Smooth muscle cell (in vitro differentiated cells): ENCODE measurements around the gene ZNF333. TPM values are rescaled to one million over a fixed set of nuclear protein-coding genes. Genes with fewer than 3 reads are reported as not detected.
"Not testable (repeated sequence)": the region's sequence is repeated elsewhere in the genome, so short reads cannot be mapped to it uniquely, and the experiment has no call there.

Experiments
- DNase-seq: peaks from one replicate; lab custom pipeline; 2025; ENCODE audit not compliant: unreplicated experiment; lab: John Stamatoyannopoulos, UW
- H2AFZ ChIP-seq: fragments of 200-600 bp; sonication (generic); 2 replicates; pipeline ENCODE4 v1.6.0; 2016; ENCODE audit warnings: antibody characterized with exemption, low read depth, mild to moderate bottlenecking
- H3F3A ChIP-seq: fragments of 200-600 bp; sonication (generic); 2 replicates; pipeline ENCODE4 v1.6.0; 2017; ENCODE audit warnings: antibody characterized with exemption, low read depth
- H3K27ac ChIP-seq: fragments of 200-600 bp; sonication (generic); 2 replicates; pipeline ENCODE4 v1.5.1; 2016; ENCODE audit warnings: low read depth, mild to moderate bottlenecking
- H3K27me3 ChIP-seq: fragments of 200-600 bp; sonication (generic); 2 replicates; pipeline ENCODE4 v1.6.1; 2016; ENCODE audit warnings: low read depth, mild to moderate bottlenecking
- H3K36me3 ChIP-seq: fragments of 200-600 bp; sonication (generic); 2 replicates; pipeline ENCODE4 v1.5.1; 2016; ENCODE audit warnings: low read depth
- H3K4me1 ChIP-seq: fragments of 200-600 bp; sonication (generic); 2 replicates; pipeline ENCODE4 v1.5.1; 2016; ENCODE audit warnings: low read depth
- H3K4me2 ChIP-seq: fragments of 200-600 bp; sonication (generic); 2 replicates; pipeline ENCODE4 v1.6.0; 2016; ENCODE audit warnings: mild to moderate bottlenecking
- H3K4me3 ChIP-seq: fragments of 200-600 bp; sonication (generic); 2 replicates; pipeline ENCODE4 v1.5.1; 2016; ENCODE audit warnings: mild to moderate bottlenecking
- H3K79me2 ChIP-seq: fragments of 200-600 bp; sonication (generic); 2 replicates; pipeline ENCODE4 v1.6.0; 2016; ENCODE audit warnings: low read depth, mild to moderate bottlenecking
- H3K9ac ChIP-seq: fragments of 200-600 bp; sonication (generic); 2 replicates; pipeline ENCODE4 v1.6.0; 2016; ENCODE audit warnings: low read depth
- H3K9me3 ChIP-seq: fragments of 200-600 bp; sonication (generic); replicated peaks from 2 replicates; pipeline ENCODE4 v1.5.1; 2016; ENCODE audit warnings: low read depth
- H4K20me1 ChIP-seq: fragments of 200-600 bp; sonication (generic); 2 replicates; pipeline ENCODE4 v1.6.0; 2016; ENCODE audit warnings: low read depth
- WGBS: methylation state at CpG from one replicate; pipeline ENCODE4 v1.1.7; 2016; ENCODE audit warnings: low lambda C conversion rate; 5-methylcytosine and 5-hydroxymethylcytosine counted together
- polyA plus RNA-seq: library from polyadenylated mRNA; unstranded; fragments of >200 nt; fragmentation: Nextera tagmentation; extraction: Ambion mirVana; gene quantifications from 2 replicates; pipeline ENCODE4 v1.2.1, GENCODE V29; 2016
- total RNA-seq: library from RNA; depleted of rRNA; stranded (reverse); fragments of >200 nt; gene quantifications from 2 replicates; pipeline ENCODE4 v1.2.3, GENCODE V29; 2014
- TF ChIP-seq, protein P1 (sequence below): fragments of 200-600 bp; sonication (generic); IDR thresholded peaks from 2 replicates; pipeline ENCODE4 v1.5.1; 2017; ENCODE audit warnings: borderline replicate concordance, mild to moderate bottlenecking, antibody characterized with exemption; ENCODE audit not compliant: insufficient read depth, poor library complexity, severe bottlenecking

The ZNF333 gene
- total and polyA plus RNA-seq, 2 experiments from 2014 or later: 14.8 to 16.0 TPM

DNA sequence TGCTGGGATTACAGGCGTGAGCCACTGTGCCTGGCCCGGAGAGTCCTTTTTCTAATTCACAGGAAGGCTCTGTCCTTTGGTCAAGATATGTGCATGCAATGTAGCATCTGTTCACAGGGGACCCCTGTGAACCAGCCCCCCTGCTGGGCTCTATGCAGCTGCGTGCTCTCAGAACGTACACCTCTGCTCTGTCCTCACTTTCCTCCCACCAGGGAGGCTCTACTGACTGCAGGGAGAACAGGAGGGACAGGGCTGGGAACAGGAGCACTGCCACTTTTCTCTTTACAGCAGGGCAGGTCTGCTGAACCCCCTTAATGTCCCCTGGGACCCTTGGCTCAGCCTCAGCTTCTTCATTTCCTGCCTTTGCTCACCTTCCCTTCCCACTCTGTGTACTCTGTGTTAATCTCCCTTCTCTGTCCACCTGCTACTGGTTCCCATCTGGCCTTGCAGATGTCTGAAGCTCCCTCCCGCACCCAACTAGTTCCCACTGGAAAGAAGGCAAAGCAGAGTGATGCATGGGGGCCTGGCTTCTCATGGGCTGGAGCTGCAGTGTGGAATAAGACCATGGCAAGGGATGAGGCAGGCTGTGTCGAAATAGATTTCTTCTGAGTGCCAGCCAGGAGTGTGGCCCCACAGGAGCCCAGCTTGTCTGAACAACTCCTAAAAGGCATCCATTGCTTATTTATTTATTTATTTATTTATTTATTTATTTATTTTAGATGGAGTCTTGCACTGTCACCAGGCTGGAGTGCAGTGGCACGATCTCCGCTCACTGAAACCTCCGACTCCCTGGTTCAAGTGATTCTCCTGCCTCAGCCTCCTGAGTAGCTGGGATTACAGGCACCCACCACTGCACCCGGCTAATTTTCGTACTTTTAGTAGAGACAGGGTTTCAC, 81.3 kb downstream of the ZNF333 start:
- Histone ChIP-seq H3K79me2 (no peaks in the 10 kb centered on the region), H3K4me3 (no peak overlapping the region), H3K27ac (no peak overlapping the region), H4K20me1 (no peaks in the 10 kb centered on the region), H3K27me3 (peaks cover 7% of the 10 kb centered on the region), H2AFZ (no peak overlapping the region), H3K36me3 (no peaks in the 10 kb centered on the region), H3K9me3 (no peaks in the 10 kb centered on the region), H3F3A (no peaks in the 10 kb centered on the region), H3K9ac (no peak overlapping the region), H3K4me1 (no peaks in the 10 kb centered on the region), H3K4me2 (no peak overlapping the region)
- TF ChIP-seq, protein P1, sequence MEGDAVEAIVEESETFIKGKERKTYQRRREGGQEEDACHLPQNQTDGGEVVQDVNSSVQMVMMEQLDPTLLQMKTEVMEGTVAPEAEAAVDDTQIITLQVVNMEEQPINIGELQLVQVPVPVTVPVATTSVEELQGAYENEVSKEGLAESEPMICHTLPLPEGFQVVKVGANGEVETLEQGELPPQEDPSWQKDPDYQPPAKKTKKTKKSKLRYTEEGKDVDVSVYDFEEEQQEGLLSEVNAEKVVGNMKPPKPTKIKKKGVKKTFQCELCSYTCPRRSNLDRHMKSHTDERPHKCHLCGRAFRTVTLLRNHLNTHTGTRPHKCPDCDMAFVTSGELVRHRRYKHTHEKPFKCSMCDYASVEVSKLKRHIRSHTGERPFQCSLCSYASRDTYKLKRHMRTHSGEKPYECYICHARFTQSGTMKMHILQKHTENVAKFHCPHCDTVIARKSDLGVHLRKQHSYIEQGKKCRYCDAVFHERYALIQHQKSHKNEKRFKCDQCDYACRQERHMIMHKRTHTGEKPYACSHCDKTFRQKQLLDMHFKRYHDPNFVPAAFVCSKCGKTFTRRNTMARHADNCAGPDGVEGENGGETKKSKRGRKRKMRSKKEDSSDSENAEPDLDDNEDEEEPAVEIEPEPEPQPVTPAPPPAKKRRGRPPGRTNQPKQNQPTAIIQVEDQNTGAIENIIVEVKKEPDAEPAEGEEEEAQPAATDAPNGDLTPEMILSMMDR: no peak
- WGBS: 88% methylated on average over 11 of the region's 11 CpGs
- no peak for DNase-seq

DNA sequence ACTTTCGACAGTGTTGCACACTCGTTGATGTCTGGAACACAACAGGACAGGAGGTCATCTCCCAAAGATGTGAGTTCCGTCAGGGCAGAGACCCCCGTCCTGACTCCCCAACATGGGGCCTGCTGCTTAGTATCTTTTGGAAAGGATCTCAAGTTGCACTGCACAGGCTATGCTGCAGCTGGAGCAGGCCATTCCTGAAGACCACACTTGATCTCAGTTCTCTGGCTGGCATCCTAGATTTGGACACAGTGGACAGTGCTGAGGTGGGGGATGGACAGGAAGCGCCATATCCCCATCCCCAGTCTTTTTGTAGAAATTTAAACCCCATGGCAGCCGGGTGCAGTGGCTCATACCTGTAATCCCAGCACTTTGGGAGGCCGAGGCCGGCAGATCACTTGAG, 82.6 kb downstream of the ZNF333 start:
- WGBS: 89% methylated on average over 8 of the region's 8 CpGs

DNA sequence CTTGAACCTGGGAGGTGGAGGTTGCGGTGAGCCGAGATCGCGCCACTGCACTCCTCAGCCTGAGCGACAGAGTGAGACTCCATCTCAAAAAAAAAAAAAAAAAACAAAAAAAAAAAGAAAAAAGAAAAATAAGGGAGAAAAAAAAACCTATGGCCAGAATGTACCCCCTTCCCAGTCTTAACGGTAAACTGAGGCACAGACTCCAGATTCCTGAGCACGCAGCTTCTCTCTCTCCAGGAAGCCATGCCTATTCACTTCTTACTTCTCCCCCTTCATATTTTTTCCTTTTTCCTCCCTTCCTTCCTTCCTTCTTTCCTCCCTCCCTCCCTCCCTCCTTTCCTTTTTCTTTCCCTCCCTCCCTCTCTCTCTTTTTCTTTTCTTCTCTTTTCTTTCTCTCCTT, 83.1 kb downstream of the ZNF333 start:
- Histone ChIP-seq H3K27ac (no peak overlapping the region), H3K4me3 (no peak overlapping the region), H4K20me1 (no peaks in the 10 kb centered on the region), H3K9me3 (no peaks in the 10 kb centered on the region), H3K36me3 (no peaks in the 10 kb centered on the region), H2AFZ (no peak overlapping the region), H3F3A (no peaks in the 10 kb centered on the region), H3K9ac (no peak overlapping the region), H3K27me3 (peaks cover 7% of the 10 kb centered on the region), H3K79me2 (no peaks in the 10 kb centered on the region), H3K4me2 (no peak overlapping the region), H3K4me1 (no peaks in the 10 kb centered on the region)
- TF ChIP-seq, protein P1: no peak
- DNase-seq: no peak
- WGBS: 91% methylated on average over 7 of the region's 7 CpGs

More for the DNA sequence above, 82.6 kb downstream of the ZNF333 start:
- H3K9ac ChIP-seq: no peak overlapping the region
- DNase-seq: no peak
- H3K4me1 ChIP-seq: no peaks in the 10 kb centered on the region
- no peak overlapping the region for H3K4me3 ChIP-seq
- no peaks in the 10 kb centered on the region for H3K79me2 ChIP-seq
- no peaks in the 10 kb centered on the region for H3K9me3 ChIP-seq
- no peaks in the 10 kb centered on the region for H4K20me1 ChIP-seq
- no peaks in the 10 kb centered on the region for H3K36me3 ChIP-seq
- H3K27me3 ChIP-seq: peaks cover 7% of the 10 kb centered on the region
- no peak overlapping the region for H3K4me2 ChIP-seq
- H2AFZ ChIP-seq: no peak overlapping the region
- TF ChIP-seq, protein P1: no peak
- no peak overlapping the region for H3K27ac ChIP-seq
- no peaks in the 10 kb centered on the region for H3F3A ChIP-seq

DNA sequence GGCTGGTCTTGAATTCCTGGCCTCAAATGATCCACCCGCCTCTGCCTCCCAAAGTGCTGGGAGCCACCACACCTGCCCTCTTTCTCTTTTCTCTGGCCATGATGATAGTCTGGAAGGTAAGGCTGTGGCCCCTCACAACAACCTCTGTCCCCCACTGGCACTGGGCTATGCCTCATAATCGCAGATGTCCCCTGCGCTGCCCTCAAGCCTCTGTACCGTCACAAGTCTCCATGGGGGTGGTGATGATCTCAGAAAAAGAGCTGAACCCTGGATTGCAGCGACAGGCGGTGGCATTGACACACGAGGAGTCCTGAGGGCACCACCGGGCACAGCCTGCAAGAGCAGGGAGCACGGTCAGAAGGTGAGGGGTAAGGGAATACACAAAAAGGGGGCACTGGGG, 83.9 kb downstream of the ZNF333 start:
- H4K20me1 ChIP-seq, H3F3A ChIP-seq, H2AFZ ChIP-seq, H3K9me3 ChIP-seq, H3K9ac ChIP-seq, DNase-seq, H3K27me3 ChIP-seq, H3K27ac ChIP-seq, H3K4me1 ChIP-seq, H3K4me3 ChIP-seq, H3K36me3 ChIP-seq, H3K4me2 ChIP-seq, H3K79me2 ChIP-seq: not testable (repeated sequence)
- WGBS: 88% methylated on average over 9 of the region's 9 CpGs
